Ectodermal cell (in vitro differentiated cells): ENCODE measurements around the gene EFCAB11.

Experiments used
- H3K27ac ChIP-seq: 2 replicates; pipeline ENCODE4 v1.7.0; 2013; ENCODE audit warnings: mild to moderate bottlenecking, low read depth, low read length; ENCODE audit not compliant: insufficient read depth, poor library complexity, severe bottlenecking
- H3K27me3 ChIP-seq: 2 replicates; pipeline ENCODE4 v1.7.0; 2013; ENCODE audit warnings: mild to moderate bottlenecking, low read length; ENCODE audit not compliant: insufficient read depth, control insufficient read depth, poor library complexity, severe bottlenecking
- H3K36me3 ChIP-seq: one replicate; pipeline ENCODE4 v1.7.0; 2013; ENCODE audit warnings: low read length; ENCODE audit not compliant: control insufficient read depth, insufficient read depth
- H3K4me1 ChIP-seq: one replicate; pipeline ENCODE4 v1.7.0; 2013; ENCODE audit warnings: low read length; ENCODE audit not compliant: control insufficient read depth, insufficient read depth
- H3K4me3 ChIP-seq: 2 replicates; pipeline ENCODE4 v1.7.0; 2013; ENCODE audit warnings: low read depth, low read length, control low read depth; ENCODE audit not compliant: insufficient read depth
- H3K9me3 ChIP-seq: 2 replicates; pipeline ENCODE4 v1.7.0; 2013; ENCODE audit warnings: mild to moderate bottlenecking, low read length, moderate library complexity; ENCODE audit not compliant: control insufficient read depth
- WGBS, 2 experiments: methylation state at CpG; one replicate each; pipeline ENCODE4 v1.1.7; 2013; ENCODE audit warnings: missing lambda C conversion rate in 2 of 2; 5-methylcytosine and 5-hydroxymethylcytosine counted together

The EFCAB11 gene

DNA sequence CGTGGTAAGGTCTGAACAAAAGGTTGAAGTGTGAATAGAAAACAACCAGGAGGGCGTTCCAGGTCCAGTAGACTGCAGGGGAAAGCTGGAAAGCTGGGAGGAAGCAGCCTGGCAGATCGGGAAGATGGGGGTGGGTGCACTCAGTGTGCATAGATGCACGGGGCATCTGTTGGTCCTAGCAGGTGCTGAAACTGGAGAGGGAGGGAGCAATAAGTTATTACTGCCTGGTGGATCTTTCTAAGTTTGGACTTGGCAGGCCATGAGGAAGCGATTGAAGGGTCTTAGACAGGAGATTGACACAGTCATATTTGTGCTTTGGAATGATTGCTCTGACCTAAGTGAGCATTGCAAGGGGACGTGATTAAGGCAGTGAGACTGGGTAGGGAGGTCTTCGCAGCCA is 194.4 kb downstream of the EFCAB11 start:
- 73 to 75% methylated on average over 7 of the region's 7 CpGs for WGBS, 2 experiments
- H3K27ac ChIP-seq = no peak overlapping the region

GRCh38 chr14:89757313-89757939 is 197.1 kb downstream of the EFCAB11 start:
- 70 to 72% methylated on average over 4 to 5 of the region's 5 CpGs for WGBS, 2 experiments
- H3K27ac ChIP-seq = no peak overlapping the region

More for the DNA sequence above, 194.4 kb downstream of the EFCAB11 start:
- peaks cover 5% of the 10 kb centered on the region for H3K4me1 ChIP-seq
- H3K27me3 ChIP-seq = no peaks in the 10 kb centered on the region
- H3K4me3 ChIP-seq = no peak overlapping the region
- H3K36me3 ChIP-seq = no peaks in the 10 kb centered on the region
- no peaks in the 10 kb centered on the region for H3K9me3 ChIP-seq

DNA sequence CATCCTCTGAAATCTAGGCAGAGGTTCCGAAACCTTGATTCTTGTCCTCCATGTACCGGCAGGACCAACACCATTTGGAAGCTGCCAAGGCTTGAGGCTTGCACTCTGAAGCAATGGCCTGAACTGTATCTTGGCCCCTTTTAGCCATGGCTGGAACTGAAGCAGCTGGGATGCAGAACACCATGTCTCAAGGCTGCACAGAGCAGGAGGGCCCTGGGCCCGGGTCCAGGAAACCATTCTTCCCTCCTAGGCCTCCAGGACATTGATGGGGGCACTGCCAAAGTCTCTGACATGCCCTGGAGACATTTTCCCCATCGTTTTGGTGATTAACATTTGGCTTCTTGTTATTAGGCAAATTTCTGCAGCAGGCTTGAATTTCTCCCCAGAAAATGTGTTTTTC is 198.7 kb downstream of the EFCAB11 start:
- Histone ChIP-seq H3K27me3 (no peaks in the 10 kb centered on the region), H3K4me3 (no peak overlapping the region), H3K9me3 (no peaks in the 10 kb centered on the region), H3K27ac (no peak overlapping the region), H3K4me1 (peaks cover 5% of the 10 kb centered on the region), H3K36me3 (no peaks in the 10 kb centered on the region)
- WGBS, 2 experiments = 91 to 92% methylated on average over 4 of the region's 4 CpGs

More at GRCh38 chr14:89757313-89757939, 197.1 kb downstream of the EFCAB11 start:
- H3K36me3 ChIP-seq = no peaks in the 10 kb centered on the region
- H3K9me3 ChIP-seq = no peaks in the 10 kb centered on the region
- no peak overlapping the region for H3K4me3 ChIP-seq
- H3K4me1 ChIP-seq = peaks cover 5% of the 10 kb centered on the region
- no peaks in the 10 kb centered on the region for H3K27me3 ChIP-seq

DNA sequence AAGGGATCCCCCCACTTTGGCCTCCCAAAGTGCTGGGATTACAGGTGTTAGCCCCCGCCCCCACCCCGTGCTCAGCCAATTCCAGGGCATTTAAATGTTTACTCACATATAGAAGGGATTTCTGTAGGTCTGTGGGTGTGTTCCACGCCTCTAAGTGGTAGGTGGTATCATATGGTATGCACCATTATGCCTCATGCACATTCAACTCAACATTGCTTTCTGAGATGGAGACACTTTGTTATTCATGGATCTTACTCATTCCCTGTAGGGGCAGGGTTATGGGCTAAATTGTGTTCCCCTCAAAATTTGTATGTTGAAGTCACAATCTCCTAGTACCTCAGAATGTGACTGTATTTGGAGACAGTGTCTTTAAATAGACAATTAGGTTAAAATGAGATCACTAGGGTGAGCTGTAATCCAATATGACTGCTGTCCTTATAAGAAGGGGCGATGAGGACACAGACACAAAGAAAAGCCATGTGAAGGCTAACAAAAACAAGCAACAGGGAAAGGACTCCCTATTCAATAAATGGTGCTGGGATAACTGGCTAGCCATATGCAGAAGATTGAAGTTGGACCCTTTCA is 200.6 kb downstream of the EFCAB11 start:
- 75 to 78% methylated on average over 2 to 4 of the region's 4 CpGs for WGBS, 2 experiments

DNA sequence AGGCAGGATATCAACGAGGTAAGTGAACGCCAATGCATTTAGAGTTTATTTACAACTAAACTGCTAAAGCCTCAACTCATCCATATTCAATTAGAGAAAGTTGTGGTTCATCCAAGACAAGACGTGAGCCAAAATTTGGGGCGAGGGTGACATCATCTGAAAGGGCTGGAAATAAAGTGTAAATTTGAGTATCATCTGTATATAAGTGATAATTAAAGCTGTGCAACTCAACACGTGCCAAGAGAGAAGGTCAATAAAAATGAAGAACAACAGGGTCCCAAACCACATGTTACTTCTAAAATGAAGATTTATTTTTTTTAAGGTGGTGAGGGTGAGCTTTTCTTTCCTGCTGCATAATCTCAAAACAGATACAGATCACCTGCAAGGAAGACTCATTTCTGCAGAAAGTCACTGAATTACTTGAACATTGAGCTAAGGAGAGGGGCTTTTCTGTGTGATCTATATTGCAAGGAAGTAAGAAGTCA is 203.6 kb downstream of the EFCAB11 start:
- Histone ChIP-seq H3K9me3 (no peaks in the 10 kb centered on the region), H3K36me3 (no peaks in the 10 kb centered on the region), H3K4me3 (no peak overlapping the region), H3K27me3 (no peaks in the 10 kb centered on the region), H3K27ac (no peak overlapping the region), H3K4me1 (no peaks in the 10 kb centered on the region)
- WGBS, 2 experiments = 88 to 96% methylated on average over 5 of the region's 5 CpGs

More for the DNA sequence above, 200.6 kb downstream of the EFCAB11 start:
- H3K36me3 ChIP-seq = no peaks in the 10 kb centered on the region
- H3K27me3 ChIP-seq = no peaks in the 10 kb centered on the region
- H3K4me1 ChIP-seq = no peaks in the 10 kb centered on the region
- no peak overlapping the region for H3K27ac ChIP-seq
- H3K4me3 ChIP-seq = no peak overlapping the region
- no peaks in the 10 kb centered on the region for H3K9me3 ChIP-seq

DNA sequence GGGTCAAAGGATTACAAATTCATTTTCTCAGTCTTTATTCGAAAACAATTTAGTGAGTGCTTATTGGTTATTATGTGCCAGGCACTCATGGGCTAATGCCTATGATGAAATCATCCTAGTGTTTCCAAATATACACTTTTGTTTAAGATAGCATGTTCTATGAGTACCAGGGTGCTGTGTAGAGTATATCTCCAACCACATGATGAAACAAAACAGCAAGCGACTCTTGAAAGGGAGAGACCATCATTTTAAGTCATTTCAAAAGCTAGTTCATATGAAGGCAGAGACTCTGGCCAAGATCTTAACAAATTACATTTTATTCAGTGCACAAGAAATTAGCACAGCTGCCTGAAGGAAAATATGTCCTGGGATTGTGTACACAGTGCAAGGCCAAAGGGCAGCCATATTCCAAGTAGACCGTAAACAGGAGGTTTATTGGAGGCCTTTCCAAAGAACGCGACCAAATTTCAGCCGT is 204.2 kb downstream of the EFCAB11 start:
- no peak overlapping the region for H3K27ac ChIP-seq
- no peaks in the 10 kb centered on the region for H3K4me1 ChIP-seq
- H3K9me3 ChIP-seq = no peaks in the 10 kb centered on the region
- H3K27me3 ChIP-seq = no peaks in the 10 kb centered on the region
- H3K4me3 ChIP-seq = no peak overlapping the region
- WGBS, 2 experiments = 95 to 98% methylated on average over 6 of the region's 6 CpGs
- H3K36me3 ChIP-seq = no peaks in the 10 kb centered on the region

DNA sequence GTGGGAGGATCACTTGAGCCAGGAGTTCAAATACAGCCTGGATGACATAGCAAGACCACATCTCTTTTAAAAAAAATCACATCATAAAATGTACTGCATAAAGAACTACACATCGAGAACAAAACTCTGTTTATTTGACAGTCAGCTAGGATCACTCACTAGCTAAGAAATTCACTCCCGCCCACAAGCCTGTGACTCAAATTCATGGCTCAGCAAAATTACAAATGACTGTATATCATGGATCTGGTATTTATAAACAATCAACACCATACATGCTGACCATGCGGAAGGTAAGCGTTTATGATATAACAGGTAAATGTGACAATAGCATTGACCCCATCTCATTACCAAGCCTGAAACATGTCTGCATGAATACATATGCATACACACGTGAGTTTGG is 206.5 kb downstream of the EFCAB11 start:
- H3K9me3 ChIP-seq = no peaks in the 10 kb centered on the region
- 92 to 93% methylated on average over 2 to 4 of the region's 5 CpGs for WGBS, 2 experiments

DNA sequence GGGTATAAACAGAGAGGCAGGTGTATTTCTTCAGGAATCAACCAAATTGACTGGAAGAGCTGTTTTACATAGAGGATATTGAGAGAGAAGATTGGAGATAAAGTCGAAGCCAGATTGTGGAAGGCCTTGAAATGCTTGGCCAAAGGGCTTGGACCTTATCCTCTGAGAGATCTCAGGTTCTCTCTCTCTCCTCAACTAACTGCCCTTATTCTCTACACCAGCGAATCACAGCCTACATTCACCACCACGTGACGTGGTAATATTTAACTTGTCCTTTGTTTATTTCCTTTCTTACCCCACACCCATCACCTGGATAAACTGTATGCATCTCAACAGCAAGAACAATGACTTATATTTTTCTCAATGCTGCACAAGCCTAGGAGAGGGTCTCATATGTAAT is 207.4 kb downstream of the EFCAB11 start:
- Histone ChIP-seq H3K9me3 (no peaks in the 10 kb centered on the region), H3K4me1 (no peaks in the 10 kb centered on the region), H3K4me3 (no peak overlapping the region), H3K27me3 (no peaks in the 10 kb centered on the region), H3K36me3 (peaks cover 3% of the 10 kb centered on the region), H3K27ac (no peak overlapping the region)
- 93% methylated on average over 4 of the region's 4 CpGs for WGBS, 2 experiments

More for the DNA sequence above, 206.5 kb downstream of the EFCAB11 start:
- Histone ChIP-seq H3K4me1 (no peaks in the 10 kb centered on the region), H3K4me3 (no peak overlapping the region), H3K27ac (no peak overlapping the region), H3K27me3 (no peaks in the 10 kb centered on the region), H3K36me3 (no peaks in the 10 kb centered on the region)

DNA sequence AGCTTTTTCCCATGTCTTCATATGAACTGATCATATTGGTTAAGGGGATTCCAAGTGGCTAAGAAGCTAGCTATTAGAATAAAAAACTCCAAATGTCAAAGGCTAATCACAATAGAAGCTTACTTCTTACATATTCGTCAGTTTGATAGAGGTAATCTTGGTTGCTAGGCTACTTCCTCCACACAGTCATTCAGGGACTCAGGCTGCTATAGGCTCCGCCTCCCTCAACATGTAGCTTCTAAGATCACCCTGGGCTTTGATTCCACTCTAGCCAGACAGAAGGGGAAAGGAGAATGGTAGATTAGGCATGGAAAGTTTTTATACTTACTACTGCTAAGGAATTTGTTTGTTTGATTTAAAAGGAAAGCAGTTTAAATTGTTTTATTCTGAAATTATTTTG is 207.9 kb downstream of the EFCAB11 start:
- peaks cover 3% of the 10 kb centered on the region for H3K9me3 ChIP-seq
- H3K27me3 ChIP-seq = no peaks in the 10 kb centered on the region
- H3K36me3 ChIP-seq = peaks cover 3% of the 10 kb centered on the region
- WGBS, 2 experiments = 93 to 94% methylated on average over 2 of the region's 2 CpGs
- H3K4me1 ChIP-seq = no peaks in the 10 kb centered on the region
- no peak overlapping the region for H3K27ac ChIP-seq
- H3K4me3 ChIP-seq = no peak overlapping the region

GRCh38 chr14:89746135-89746534 is 208.4 kb downstream of the EFCAB11 start:
- Histone ChIP-seq H3K27me3 (no peaks in the 10 kb centered on the region), H3K9me3 (peaks cover 5% of the 10 kb centered on the region), H3K36me3 (peaks cover 3% of the 10 kb centered on the region), H3K4me3 (no peak overlapping the region), H3K27ac (no peak overlapping the region), H3K4me1 (no peaks in the 10 kb centered on the region)
- WGBS, 2 experiments = 94 to 97% methylated on average over 6 to 7 of the region's 7 CpGs
